ENCODE measurements around the gene MRGPRF. TPM values are rescaled to one million over a fixed set of nuclear protein-coding genes. Genes with fewer than 3 reads are reported as not detected.

MRGPRF gene
- polyA plus RNA-seq, 1 of the 3 experiments (the other 2 are of a cell fraction) = 0.18 TPM

GRCh38 chr11:69012092-69013008, 696 bp downstream of the MRGPRF start:
- TF ChIP-seq IRF3 (IDR thresholded peaks at IDR 0.05; ENCODE audit: low read depth, low read length) (no peak), MEF2A (IDR thresholded peaks at IDR 0.05; ENCODE audit: borderline replicate concordance, low read depth) (no peak), TEAD4 (IDR thresholded peaks at IDR 0.05; ENCODE audit: borderline replicate concordance, insufficient read depth) (no peak), EP300 (IDR thresholded peaks at IDR 0.05; ENCODE audit: borderline replicate concordance in 1 of 2, low read depth in 1 of 2, low read length in 1 of 2) (no peak), ZBTB33 (IDR thresholded peaks at IDR 0.05; ENCODE audit: borderline replicate concordance, low read depth) (no peak), NRF1 (IDR thresholded peaks at IDR 0.05; ENCODE audit: low read depth, low read length) (no peak), TAF1 (IDR thresholded peaks at IDR 0.05; ENCODE audit: borderline replicate concordance, low read depth, low read length) (no peak), JUND (IDR thresholded peaks at IDR 0.05) (no peak), FOXM1 (IDR thresholded peaks at IDR 0.05; ENCODE audit: low read depth) (no peak), FOXJ3 (CRISPR knock-in tag; IDR thresholded peaks at IDR 0.05) (no peak), SIN3A (IDR thresholded peaks at IDR 0.05; ENCODE audit: borderline replicate concordance, low read depth, low read length) (no peak), FOSL2 (IDR thresholded peaks at IDR 0.05; ENCODE audit: borderline replicate concordance, low read depth) (no peak), ELF1 (IDR thresholded peaks at IDR 0.05) (no peak), YY1 (IDR thresholded peaks at IDR 0.05; ENCODE audit: low read depth) (no peak), RFX5 (IDR thresholded peaks at IDR 0.05; ENCODE audit: low read length) (no peak), USF1 (IDR thresholded peaks at IDR 0.05; ENCODE audit: borderline replicate concordance, low read depth) (no peak), RCOR1 (IDR thresholded peaks at IDR 0.05; ENCODE audit: low read length) (no peak), RAD21 (IDR thresholded peaks at IDR 0.05; ENCODE audit: low read length) (no peak), NFIC (IDR thresholded peaks at IDR 0.05; ENCODE audit: borderline replicate concordance) (no peak), CTCF (IDR thresholded peaks at IDR 0.05) (no peak)
- Histone ChIP-seq H3K27ac (ENCODE audit: low read depth in 2 of 2, low read length in 1 of 2) (no peak overlapping the region), H3K4me2 (no peak overlapping the region; the same call in 1 of the 2 replicates), H3K9ac (no peak overlapping the region), H3K9me3 (no peaks in the 10 kb centered on the region), H3K4me1 (ENCODE audit: control insufficient read depth in 1 of 2, insufficient read depth in 2 of 2, low read depth in 1 of 2, low read length in 1 of 2) (peaks cover 28 to 53% of the 10 kb centered on the region in 2 experiments; a peak in 3 of 4 replicates), H3K79me2 (ENCODE audit: insufficient read depth) (no peaks in the 10 kb centered on the region), H3K4me3 (ENCODE audit: low read depth in 2 of 2, low read length in 1 of 2) (no peak overlapping the region), H3K36me3 (replicated peaks in 1 of 2; ENCODE audit: control insufficient read depth in 1 of 2, insufficient read depth in 2 of 2, low read length in 1 of 2) (no peaks in the 10 kb centered on the region), H3K27me3 (ENCODE audit: insufficient read depth) (no peaks in the 10 kb centered on the region), H4K20me1 (ENCODE audit: insufficient read depth) (no peaks in the 10 kb centered on the region), H3K9me2 (no peaks in the 10 kb centered on the region), H2AFZ (ENCODE audit: low read depth) (no peak overlapping the region), H3F3A (replicated peaks; ENCODE audit: insufficient read depth) (no peaks in the 10 kb centered on the region)
- 92% methylated on average over 15 of the region's 21 CpGs for WGBS (ENCODE audit: low lambda C conversion rate)
- peak; percentile 41 for DNase-seq
- POLR2A ChIA-PET = interaction anchor here (1.4 kb wide), 1 partner anchor 14 kb away, joined by 3 read pairs; no protein-coding TSS in a partner anchor
- CTCF ChIA-PET = interaction anchor here (0.6 to 4.6 kb wide), 6 partner anchors 11 to 560 kb away, joined by 3 to 26 read pairs (median 4); no protein-coding TSS in a partner anchor

All from SK-N-SH (cell line).